K562 (cell line): ENCODE data around the gene MSANTD4. TPM values are rescaled to one million over a fixed set of nuclear protein-coding genes. Genes with fewer than 3 reads are reported as not detected.

Experiments used
- ATAC-seq: fragments of 200-7000 bp; cut with Tn5 transposase; 3 replicates; pipeline ENCODE4 v1.9.1; 2020; ENCODE audit warnings: moderate library complexity
- BruUV-seq: library from RNA; stranded (reverse); fragments of 400-500 nt; replicated peaks from 2 replicates; lab custom pipeline; 2021; lab: Mats Ljungman, UMichigan
- CTCF ChIA-PET: fragments of 300-600 bp; formaldehyde crosslinking; extraction: SDS; loops from one replicate; lab custom pipeline; 2021; ENCODE audit warnings: low intra/inter-chr PET ratio; lab: Yijun Ruan, JAX
- POLR2A ChIA-PET: fragments of 300-600, 350-650 bp; sonication (Branson Sonifier 250); formaldehyde crosslinking; extraction: SDS; loops from one replicate; lab custom pipeline; 2021; ENCODE audit warnings: antibody characterized with exemption, inconsistent platforms; lab: Yijun Ruan, JAX
- DNase-seq, 4 experiments: peaks; one replicate each; pipeline versions ENCODE4 v3.0.0 to v3.0.0-alpha.2; 2011 to 2018; ENCODE audit warnings: low spot score in 3 of 4, mixed read lengths in 3 of 4; ENCODE audit errors: extremely low read depth in 1 of 4
- FAIRE-seq: peaks from 2 replicates; lab custom pipeline; 2011; peaks lifted over from hg19 to GRCh38; lab: Jason Lieb, UNC
- H2AFZ ChIP-seq: 2 replicates; pipeline ENCODE4 v1.6.0; 2011; ENCODE audit warnings: low read depth, low read length, control low read depth, inconsistent platforms
- H3K27ac ChIP-seq: fragments of 200-600 bp; 3 replicates; pipeline ENCODE4 v1.8.0; 2011; ENCODE audit warnings: low read depth, mild to moderate bottlenecking, control low read depth, inconsistent platforms, low read length, moderate library complexity, mixed read lengths; ENCODE audit errors: extremely low read depth
- H3K27me3 ChIP-seq, 2 experiments: fragments of 300-600 bp in 1 of 2; 2 replicates in 1 of 2; 3 replicates in 1 of 2; pipeline versions ENCODE4 v1.6.0 to v1.8.0; 2011; ENCODE audit warnings: inconsistent platforms in 2 of 2, low read length in 2 of 2, mild to moderate bottlenecking in 1 of 2, mixed read lengths in 1 of 2, moderate library complexity in 1 of 2; ENCODE audit not compliant: control insufficient read depth in 2 of 2, insufficient read depth in 2 of 2
- H3K36me3 ChIP-seq: fragments of 300-600 bp; 3 replicates; pipeline ENCODE4 v1.8.0; 2011; ENCODE audit warnings: mild to moderate bottlenecking, low read length, inconsistent platforms; ENCODE audit not compliant: control insufficient read depth, insufficient read depth
- H3K4me1 ChIP-seq, 2 experiments: fragments of 200-600 bp in 1 of 2; replicated peaks in 1 of 2; 2 replicates in 1 of 2; 3 replicates in 1 of 2; pipeline versions ENCODE4 v1.5.1 to v1.8.0; 2011; ENCODE audit warnings: inconsistent platforms in 2 of 2, low read length in 2 of 2, mild to moderate bottlenecking in 1 of 2, mixed read lengths in 1 of 2, moderate library complexity in 1 of 2; ENCODE audit not compliant: control insufficient read depth in 2 of 2, insufficient read depth in 2 of 2
- H3K4me2 ChIP-seq: 2 replicates; pipeline ENCODE4 v1.6.1; 2011; ENCODE audit warnings: low read length, control low read depth, inconsistent platforms, mixed read lengths; ENCODE audit not compliant: insufficient read depth
- H3K4me3 ChIP-seq: fragments of 200-600 bp; sonication (generic), shearing (Covaris generic); 2 replicates; pipeline ENCODE4 v1.5.1; 2016; ENCODE audit warnings: control low read depth, inconsistent platforms
- H3K79me2 ChIP-seq: fragments of 200-600 bp; 3 replicates; pipeline ENCODE4 v1.8.0; 2011; ENCODE audit warnings: low read length, inconsistent platforms; ENCODE audit not compliant: control insufficient read depth, insufficient read depth
- H3K9ac ChIP-seq, 2 experiments: 2 replicates each; pipeline versions ENCODE4 v1.6.0 to v1.6.1; 2011; ENCODE audit warnings: low read depth in 2 of 2, low read length in 2 of 2, control low read depth in 1 of 2, inconsistent platforms in 1 of 2, mild to moderate bottlenecking in 1 of 2, mixed read lengths in 1 of 2; ENCODE audit not compliant: insufficient read depth in 1 of 2
- H3K9me1 ChIP-seq: one replicate; pipeline ENCODE4 v1.6.0; 2011; ENCODE audit warnings: inconsistent platforms, mild to moderate bottlenecking, low read length, moderate library complexity; ENCODE audit not compliant: control insufficient read depth, insufficient read depth
- H3K9me3 ChIP-seq: replicated peaks from 2 replicates; pipeline ENCODE4 v1.5.1; 2011; ENCODE audit warnings: low read depth, low read length, inconsistent platforms; ENCODE audit not compliant: control insufficient read depth, insufficient read depth
- H4K20me1 ChIP-seq: replicated peaks from 2 replicates; pipeline ENCODE4 v1.6.1; 2011; ENCODE audit warnings: low read length, inconsistent platforms, mixed read lengths; ENCODE audit not compliant: control insufficient read depth, insufficient read depth
- CEBPB ChIP-seq: fragments of 450-650 bp; IDR thresholded peaks from 2 replicates; pipeline ENCODE4 v1.6.1; 2016; ENCODE audit warnings: missing genetic modification characterization, missing compliant biosample characterization
- CEBPG ChIP-seq, 3 experiments: fragments of 200-800 bp in 1 of 3; sonication (Bioruptor generic) in 1 of 3; sonication (generic) in 1 of 3; formaldehyde crosslinking in 1 of 3; IDR thresholded peaks in 2 of 3; conservative IDR thresholded peaks in 1 of 3; 2 replicates each; pipeline versions ENCODE4 v1.6.1 to v1.8.0; 2016 to 2022; ENCODE audit warnings: missing compliant biosample characterization in 2 of 3, missing genetic modification characterization in 2 of 3, mild to moderate bottlenecking in 1 of 3, missing genetic modification reagents in 1 of 3
- CTBP1 ChIP-seq: fragments of 450-650 bp; IDR thresholded peaks from 2 replicates; pipeline ENCODE4 v1.6.1; 2016; ENCODE audit warnings: borderline replicate concordance
- JUNB ChIP-seq: fragments of 450-650 bp; formaldehyde crosslinking; conservative IDR thresholded peaks from 2 replicates; pipeline ENCODE4 v1.4.0; 2020; ENCODE audit warnings: mild to moderate bottlenecking
- MTA1 ChIP-seq: fragments of 450-650 bp; IDR thresholded peaks from 2 replicates; pipeline ENCODE4 v1.6.1; 2017; ENCODE audit warnings: borderline replicate concordance
- ZNF134 ChIP-seq: fragments of 250-450 bp; sonication (Bioruptor Pico); conservative IDR thresholded peaks from 2 replicates; pipeline ENCODE4 v1.4.0; 2020
- ZNF212 ChIP-seq: fragments of 450-650 bp; formaldehyde crosslinking; IDR thresholded peaks from 2 replicates; pipeline ENCODE4 v1.4.0; 2020; ENCODE audit warnings: mild to moderate bottlenecking
- ZNF75A ChIP-seq: fragments of 450-650 bp; formaldehyde crosslinking; IDR thresholded peaks from 2 replicates; pipeline ENCODE4 v1.4.0; 2020; ENCODE audit warnings: mild to moderate bottlenecking
- WGBS: fragments of 100-300 bp; shearing (Covaris generic); methylation state at CpG from one replicate; pipeline ENCODE4 v1.1.6; 2016; ENCODE audit warnings: low coverage, mixed read lengths; ENCODE audit not compliant: insufficient coverage; ENCODE audit errors: missing lambda C conversion rate; 5-methylcytosine and 5-hydroxymethylcytosine counted together
- in situ Hi-C: fragments of 300-500 bp; cut with MboI; formaldehyde crosslinking; loops from 4 replicates; pipeline ENCODE4 v1.15.0; 2018; ENCODE audit warnings: inconsistent platforms, mixed read lengths
- intact Hi-C: fragments of 100-400 bp; cut with micrococcal nuclease; formaldehyde crosslinking; loops from 2 replicates; pipeline ENCODE4 v1.14.2; 2022
- polyA plus RNA-seq, 8 experiments: library from polyadenylated mRNA; depleted of rRNA in 4 of 8; stranded (reverse) in 5 of 8; unstranded in 3 of 8; fragments of >200 nt; fragmentation: Nextera tagmentation in 2 of 8; fragmentation: Illumina TruSeq in 1 of 8; extraction: Ambion mirVana in 2 of 8; extraction: Trizol in 1 of 8; gene quantifications; 2 replicates each; pipeline versions ENCODE4 v1.2.1 to v1.2.3, GENCODE V29; 2011 to 2014; ENCODE audit warnings: inconsistent platforms in 1 of 8, missing spikeins in 1 of 8
- total RNA-seq, 7 experiments: library from RNA; depleted of rRNA in 6 of 7; stranded (reverse); fragments of >200 nt in 6 of 7; fragmentation: Illumina TruSeq in 2 of 7; extraction: Trizol in 2 of 7; gene quantifications; 2 replicates each; pipeline versions ENCODE4 v1.2.1 to v1.2.3, GENCODE V29; 2011 to 2021; ENCODE audit warnings: low replicate concordance in 1 of 7

The MSANTD4 gene
- total and polyA plus RNA-seq, 9 of the 15 experiments (the other 6 are each of a cell fraction or from before 2014, with no cell fraction given), result 5.0 to 16.4 (median 10.2) TPM

DNA sequence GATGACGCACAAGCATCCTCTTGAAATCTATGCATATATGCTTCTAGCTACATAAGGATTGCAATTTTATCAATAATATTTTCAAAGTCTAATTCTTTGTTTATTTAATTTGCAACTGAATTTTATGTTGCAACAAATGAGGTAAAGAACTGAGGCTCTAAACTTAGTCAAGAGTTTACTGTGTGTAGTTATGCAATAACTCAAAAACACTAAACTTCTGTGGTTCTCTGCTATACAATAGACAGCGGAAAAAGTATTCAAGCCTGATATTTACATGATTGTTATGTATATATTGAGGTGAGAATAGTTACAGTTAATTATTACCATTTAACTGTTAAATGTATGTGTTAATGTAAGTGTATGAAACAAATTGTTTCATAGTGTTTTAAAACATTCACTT lies 32.9 kb downstream of the MSANTD4 start:
- Histone ChIP-seq H3K27ac (no peak overlapping the region), H3K4me2 (no peak overlapping the region), H3K9ac (no peak overlapping the region), H3K27me3 (no peaks in the 10 kb centered on the region), H3K9me1 (no peaks in the 10 kb centered on the region), H2AFZ (no peak overlapping the region), H3K36me3 (no peaks in the 10 kb centered on the region), H3K4me1 (no peaks in the 10 kb centered on the region), H3K9me3 (no peaks in the 10 kb centered on the region)
- FAIRE-seq (no peak), ATAC-seq (no peak)
- 19% methylated on average over 2 of the region's 2 CpGs for WGBS
- in situ Hi-C loops, result no loop called here
- CTCF ChIA-PET, result no interaction called here
- BruUV-seq, result no TSS peak
- intact Hi-C loops, result no loop called here
- TF ChIP-seq MTA1, result no peak
- peak; percentile 34; the same call in 1 of the 2 replicates for TF ChIP-seq CEBPB (tag)
- no peak for TF ChIP-seq CEBPG (CRISPR knock-in tag; IDR thresholded peaks at IDR 0.05)
- peak in 1 of 2 experiments; percentile 37; a peak in 1 of 4 replicates for TF ChIP-seq CEBPG (tag; conservative IDR thresholded peaks at IDR 0.05 in 1 of 2, IDR thresholded peaks at IDR 0.05 in 1 of 2)
- TF ChIP-seq, all 486 proteins: peak for 2
- no peaks in the 10 kb centered on the region for H4K20me1 ChIP-seq
- no peak for DNase-seq
- no peak overlapping the region for H3K4me3 ChIP-seq
- no peaks in the 10 kb centered on the region for H3K79me2 ChIP-seq
- POLR2A ChIA-PET, result no interaction called here

DNA sequence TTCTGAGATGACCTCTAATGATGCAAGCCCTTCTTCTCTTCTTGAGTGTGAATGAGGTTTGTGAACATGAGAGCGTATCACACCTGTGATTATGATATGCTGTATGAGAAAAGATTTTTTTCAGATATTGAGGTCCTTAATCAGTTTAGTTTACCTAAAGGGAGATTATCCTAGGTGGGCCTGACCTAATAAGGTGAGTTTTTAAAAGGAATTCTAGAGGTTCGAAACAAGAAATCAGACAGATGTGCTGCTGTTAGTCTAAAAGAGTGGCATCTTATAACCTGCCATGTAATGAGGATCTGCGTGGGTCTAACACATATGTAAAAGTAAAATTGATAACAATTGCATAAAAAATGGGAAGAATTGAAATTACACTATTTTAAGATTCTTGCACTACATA lies 33.8 kb downstream of the MSANTD4 start:
- Histone ChIP-seq H3K79me2 (no peaks in the 10 kb centered on the region), H3K4me2 (no peak overlapping the region), H3K9me1 (no peaks in the 10 kb centered on the region), H3K36me3 (no peaks in the 10 kb centered on the region), H4K20me1 (no peaks in the 10 kb centered on the region), H3K4me3 (no peak overlapping the region), H3K9ac (no peak overlapping the region), H3K9me3 (no peaks in the 10 kb centered on the region), H3K4me1 (no peaks in the 10 kb centered on the region), H3K27ac (no peak overlapping the region), H2AFZ (no peak overlapping the region), H3K27me3 (no peaks in the 10 kb centered on the region)
- no TSS peak for BruUV-seq
- ChIA-PET CTCF (no interaction called here), POLR2A (no interaction called here)
- DNase-seq (no peak), ATAC-seq (no peak), FAIRE-seq (no peak)
- no peak for TF ChIP-seq CTBP1
- no peak for TF ChIP-seq ZNF75A (CRISPR knock-in tag)
- no peak for TF ChIP-seq CEBPB (tag)
- TF ChIP-seq ZNF212 (CRISPR knock-in tag), result no peak
- no peak for TF ChIP-seq JUNB (CRISPR knock-in tag)
- peak; percentile 67 for TF ChIP-seq ZNF134
- WGBS, result 2% methylated on average over 3 of the region's 3 CpGs
- in situ Hi-C loops (no loop called here), intact Hi-C loops (no loop called here)
